Testis (tissue), 2 donors: ENCODE results near the gene GSTT2.

Experiments
- CTCF ChIP-seq, 3 experiments: fragments of 450-650 bp in 2 of 3; fragments of 200-600 bp in 1 of 3; sonication (generic) in 1 of 3; IDR thresholded peaks; one replicate each; pipeline ENCODE4 v1.5.1; 2016 to 2019; ENCODE audit warnings: antibody characterized with exemption in 3 of 3, mild to moderate bottlenecking in 2 of 3, moderate library complexity in 1 of 3
- POLR2A ChIP-seq: fragments of 450-650 bp; IDR thresholded peaks from one replicate; pipeline ENCODE4 v1.6.1; 2017; ENCODE audit warnings: antibody characterized with exemption, mild to moderate bottlenecking, moderate library complexity

GRCh38 chr22:24023204-24023789 is 43.4 kb downstream of the GSTT2 start:
- TF ChIP-seq CTCF (IDR thresholded peaks at IDR 0.05) (no peak), POLR2A (no peak)
